HCT116 (cell line): ENCODE data around the gene TNIK. TPM values are rescaled to one million over a fixed set of nuclear protein-coding genes. Genes with fewer than 3 reads are reported as not detected.

Experiments
- ATAC-seq: fragments of 200-7000 bp; cut with Tn5 transposase; 2 replicates; pipeline ENCODE4 v1.9.1; 2020; ENCODE audit warnings: mild to moderate bottlenecking, moderate library complexity
- BruUV-seq: library from RNA; stranded (reverse); fragments of 400-500 nt; replicated peaks from 2 replicates; lab custom pipeline; 2021; lab: Mats Ljungman, UMichigan
- CTCF ChIA-PET: fragments of 300-600 bp; sonication (Branson Sonifier 250); formaldehyde crosslinking; loops from one replicate; lab custom pipeline; 2021; ENCODE audit warnings: antibody characterized with exemption; lab: Charles Lee
- POLR2A ChIA-PET: fragments of 300-600, 350-600 bp; sonication (Branson Sonifier 250); formaldehyde crosslinking; loops from one replicate; lab custom pipeline; 2021; ENCODE audit warnings: antibody characterized with exemption; lab: Charles Lee
- RAD21 ChIA-PET, 2 experiments: fragments of 300-600 bp; sonication (Branson Sonifier 250); formaldehyde crosslinking; loops; one replicate each; lab custom pipeline; 2023; ENCODE audit warnings: low total read pairs in 2 of 2; ENCODE audit not compliant: uncharacterized antibody in 2 of 2, unreplicated experiment in 2 of 2, low non-redundant PET in 1 of 2; lab: Charles Lee
- DNase-seq: peaks from one replicate; pipeline ENCODE4 v3.0.0-alpha.2; 2010; ENCODE audit warnings: low read depth, low spot score
- H2AFZ ChIP-seq: fragments of 200-600 bp; shearing (Covaris generic), sonication (generic); 2 replicates; pipeline ENCODE4 v1.6.1; 2017; ENCODE audit warnings: low read depth, mixed run types, mixed read lengths, antibody characterized with exemption, low read length; ENCODE audit not compliant: poor library complexity, severe bottlenecking
- H3K27ac ChIP-seq: 2 replicates; pipeline ENCODE4 v1.5.1; 2012; ENCODE audit warnings: low read depth, low read length
- H3K27me3 ChIP-seq: fragments of 200-600 bp; sonication (generic); 2 replicates; pipeline ENCODE4 v1.6.1; 2016; ENCODE audit warnings: mixed run types, low read length, mixed read lengths; ENCODE audit not compliant: insufficient read depth
- H3K36me3 ChIP-seq, 2 experiments: fragments of 200-500 bp in 1 of 2; fragments of 200-600 bp in 1 of 2; sonication (Bioruptor generic) in 1 of 2; sonication (generic) in 1 of 2; 2 replicates each; pipeline versions ENCODE4 v1.5.1 to v1.6.1; 2014 to 2016; ENCODE audit warnings: low read length in 2 of 2, inconsistent platforms in 1 of 2, mixed read lengths in 1 of 2, mixed run types in 1 of 2; ENCODE audit not compliant: insufficient read depth in 2 of 2, control insufficient read depth in 1 of 2
- H3K4me1 ChIP-seq, 2 experiments: fragments of 200-600 bp in 1 of 2; sonication (generic) in 1 of 2; 2 replicates each; pipeline versions ENCODE4 v1.5.1 to v1.6.1; 2012 to 2017; ENCODE audit warnings: low read length in 2 of 2, inconsistent platforms in 1 of 2, mild to moderate bottlenecking in 1 of 2, mixed read lengths in 1 of 2, mixed run types in 1 of 2, moderate library complexity in 1 of 2; ENCODE audit not compliant: insufficient read depth in 2 of 2, control insufficient read depth in 1 of 2
- H3K4me2 ChIP-seq: fragments of 200-600 bp; sonication (generic); 2 replicates; pipeline ENCODE4 v1.6.1; 2017; ENCODE audit warnings: mixed run types, low read length, mixed read lengths
- H3K4me3 ChIP-seq, 2 experiments: fragments of 200-600 bp in 1 of 2; sonication (generic) in 1 of 2; replicated peaks in 1 of 2; 2 replicates each; pipeline ENCODE4 v1.5.1; 2011 to 2016; ENCODE audit warnings: low read length in 2 of 2, control low read depth in 1 of 2, low read depth in 1 of 2, mild to moderate bottlenecking in 1 of 2, mixed read lengths in 1 of 2, mixed run types in 1 of 2
- H3K79me2 ChIP-seq: fragments of 200-600 bp; sonication (generic); 2 replicates; pipeline ENCODE4 v1.6.1; 2017; ENCODE audit warnings: mild to moderate bottlenecking, mixed run types, low read length, moderate library complexity, mixed read lengths; ENCODE audit not compliant: insufficient read depth
- H3K9ac ChIP-seq: fragments of 200-600 bp; sonication (generic); 2 replicates; pipeline ENCODE4 v1.6.1; 2016; ENCODE audit warnings: low read length, mixed read lengths
- H3K9me2 ChIP-seq: fragments of 200-600 bp; sonication (generic), shearing (Covaris generic); 2 replicates; pipeline ENCODE4 v1.6.1; 2017; ENCODE audit warnings: mixed run types, mild to moderate bottlenecking, moderate library complexity; ENCODE audit not compliant: insufficient read depth
- H3K9me3 ChIP-seq, 2 experiments: fragments of 200-500 bp in 1 of 2; fragments of 200-600 bp in 1 of 2; sonication (Bioruptor generic) in 1 of 2; sonication (generic) in 1 of 2; 2 replicates each; pipeline ENCODE4 v1.6.1; 2014 to 2017; ENCODE audit warnings: low read length in 2 of 2, mixed read lengths in 2 of 2, inconsistent platforms in 1 of 2, low read depth in 1 of 2, mild to moderate bottlenecking in 1 of 2, mixed run types in 1 of 2, moderate library complexity in 1 of 2; ENCODE audit not compliant: control insufficient read depth in 1 of 2, insufficient read depth in 1 of 2
- H4K20me1 ChIP-seq: fragments of 200-600 bp; sonication (generic), shearing (Covaris generic); 2 replicates; pipeline ENCODE4 v1.6.1; 2017; ENCODE audit warnings: mixed run types, mild to moderate bottlenecking, moderate library complexity; ENCODE audit not compliant: insufficient read depth
- ATF3 ChIP-seq: IDR thresholded peaks from 2 replicates; pipeline ENCODE4 v1.6.1; 2012
- CBX3 ChIP-seq: IDR thresholded peaks from 2 replicates; pipeline ENCODE4 v1.6.1; 2012; ENCODE audit warnings: low read depth
- FOSL1 ChIP-seq: IDR thresholded peaks from 2 replicates; pipeline ENCODE4 v1.6.1; 2012; ENCODE audit warnings: low read depth
- JUND ChIP-seq: IDR thresholded peaks from 2 replicates; pipeline ENCODE4 v1.6.1; 2012
- POLR2A ChIP-seq: IDR thresholded peaks from 2 replicates; pipeline ENCODE4 v1.7.0; 2011; ENCODE audit warnings: borderline replicate concordance; ENCODE audit not compliant: insufficient read depth, insufficient read length; ENCODE audit errors: extremely low read depth
- POLR2AphosphoS5 ChIP-seq: IDR thresholded peaks from 2 replicates; pipeline ENCODE4 v1.6.1; 2011; ENCODE audit warnings: mild to moderate bottlenecking, low read depth, low read length, moderate library complexity
- SIN3A ChIP-seq: IDR thresholded peaks from 2 replicates; pipeline ENCODE4 v1.6.1; 2012; ENCODE audit warnings: low read depth
- TCF7L2 ChIP-seq: IDR thresholded peaks from 2 replicates; pipeline ENCODE4 v1.7.0; 2011; ENCODE audit warnings: borderline replicate concordance, inconsistent platforms; ENCODE audit not compliant: insufficient read depth, insufficient read length; ENCODE audit errors: extremely low read depth
- YY1 ChIP-seq: IDR thresholded peaks from 2 replicates; pipeline ENCODE4 v1.6.1; 2011; ENCODE audit warnings: low read length, low read depth, moderate library complexity, mild to moderate bottlenecking; ENCODE audit not compliant: insufficient replicate concordance; ENCODE audit errors: extremely low read depth
- ZBTB33 ChIP-seq: IDR thresholded peaks from 2 replicates; pipeline ENCODE4 v1.6.1; 2011; ENCODE audit warnings: mild to moderate bottlenecking, low read length, moderate library complexity; ENCODE audit not compliant: insufficient replicate concordance; ENCODE audit errors: extremely low read depth
- ZFX ChIP-seq: fragments of 450-650 bp; IDR thresholded peaks from 2 replicates; pipeline ENCODE4 v1.6.1; 2017
- intact Hi-C: fragments of 100-400 bp; cut with micrococcal nuclease; formaldehyde crosslinking; loops from 2 replicates; pipeline ENCODE4 v1.10.0; 2022
- total RNA-seq: library from RNA; stranded (reverse); gene quantifications from one replicate; pipeline ENCODE4 v1.2.1, GENCODE V29; 2021; ENCODE audit not compliant: unreplicated experiment

The TNIK gene
- total RNA-seq, 1 experiment from 2014 or later = 24.1 TPM

- Histone ChIP-seq H4K20me1 (no peaks in the 10 kb centered on the region), H3K4me3 (no peak overlapping the region), H3K9me3 (no peaks in the 10 kb centered on the region), H3K79me2 (no peaks in the 10 kb centered on the region), H3K36me3 (no peaks in the 10 kb centered on the region), H3K4me1 (no peaks in the 10 kb centered on the region), H3K9ac (no peak overlapping the region), H3K9me2 (no peaks in the 10 kb centered on the region), H3K4me2 (no peak overlapping the region), H3K27ac (no peak overlapping the region), H2AFZ (no peak overlapping the region), H3K27me3 (no peaks in the 10 kb centered on the region)
- CTCF ChIA-PET = no interaction called here
- TF ChIP-seq JUND = no peak
- no peak for TF ChIP-seq POLR2A
- no peak for TF ChIP-seq ZFX
- TF ChIP-seq ATF3 = no peak
- TF ChIP-seq ZBTB33 = no peak
- no peak for TF ChIP-seq YY1
- TF ChIP-seq POLR2AphosphoS5 = no peak
- TF ChIP-seq TCF7L2 = no peak
- TF ChIP-seq SIN3A = no peak
- TF ChIP-seq CBX3 = no peak
- no peak for TF ChIP-seq FOSL1
- intact Hi-C loops = no loop called here
- POLR2A ChIA-PET = no interaction called here
- DNase-seq (no peak), ATAC-seq (no peak)
- BruUV-seq = no TSS peak
- RAD21 ChIA-PET = no interaction called here
Observed at GRCh38 chr3:171389491-171389890, 70.7 kb downstream of the TNIK start.
